Activated naive CD8-positive, alpha-beta T cell treated with anti-CD3 and anti-CD28 coated beads, Interleukin-2, amount 10 ng/mL, durations not matched to agents 7 days and 5 days (primary cell): Measurements from ENCODE around the gene GJA8. TPM values are rescaled to one million over a fixed set of nuclear protein-coding genes. Genes with fewer than 3 reads are reported as not detected.
"Not testable (repeated sequence)": the region's sequence is repeated elsewhere in the genome, so short reads cannot be mapped to it uniquely, and the experiment has no call there.

Experiments
- ATAC-seq: fragments of 150-1000 bp; cut with Tn5 transposase; one replicate; pipeline ENCODE4 v1.10.0; 2021; ENCODE audit warnings: low read depth, moderate library complexity
- POLR2A ChIA-PET: fragments of 350-600 bp; sonication (Branson Sonifier 250); formaldehyde crosslinking; loops from one replicate; lab custom pipeline; 2021; ENCODE audit warnings: antibody characterized with exemption; lab: Charles Lee
- DNase-seq: peaks from one replicate; pipeline ENCODE4 v3.0.0; 2021
- H3K27ac Mint-ChIP-seq: one replicate; pipeline ENCODE4 v1.8.0; 2022; ENCODE audit warnings: mild to moderate bottlenecking, mixed read lengths
- H3K27me3 Mint-ChIP-seq: one replicate; pipeline ENCODE4 v1.8.0; 2022; ENCODE audit warnings: mild to moderate bottlenecking, moderate library complexity, mixed read lengths
- H3K36me3 Mint-ChIP-seq: one replicate; pipeline ENCODE4 v1.8.0; 2021; ENCODE audit warnings: mild to moderate bottlenecking, mixed read lengths
- H3K4me1 Mint-ChIP-seq: one replicate; pipeline ENCODE4 v1.8.0; 2021; ENCODE audit warnings: mixed read lengths
- H3K4me3 Mint-ChIP-seq: one replicate; pipeline ENCODE4 v1.8.0; 2022; ENCODE audit warnings: mild to moderate bottlenecking, moderate library complexity, mixed read lengths
- H3K9me3 Mint-ChIP-seq: one replicate; pipeline ENCODE4 v1.8.0; 2021; ENCODE audit warnings: mixed read lengths
- total RNA-seq, 2 experiments: library from RNA; stranded (reverse); gene quantifications; one replicate each; pipeline ENCODE4 v1.2.3, GENCODE V29; 2021

Gene GJA8
- not detected for total RNA-seq

- POLR2A ChIA-PET = no interaction called here
- Mint-ChIP-seq H3K4me1 (peaks cover 7% of the 10 kb centered on the region), H3K36me3 (peaks cover 1% of the 10 kb centered on the region), H3K27me3 (peaks cover 10% of the 10 kb centered on the region), H3K9me3 (no peaks in the 10 kb centered on the region), H3K4me3 (no peak within 1 kb of the TSS), H3K27ac (no peak within 1 kb of the TSS)
- DNase-seq (no peak), ATAC-seq (no peak)
These were observed at the start of gene GJA8 for GRCh38 chr1:147902253-147902845. GJA8 (plus strand) TSS chr1:147902795; CDS start chr1:147907956, 5,161 bp downstream.

GRCh38 chr1:147853391-147853790 lies 49.2 kb upstream of the GJA8 start:
- no peaks in the 10 kb centered on the region for H3K36me3 Mint-ChIP-seq
- no peak for ATAC-seq
- POLR2A ChIA-PET = no interaction called here
- H3K4me1 Mint-ChIP-seq = no peaks in the 10 kb centered on the region
- peaks cover 20% of the 10 kb centered on the region for H3K27me3 Mint-ChIP-seq
- no peak overlapping the region for H3K4me3 Mint-ChIP-seq
- H3K27ac Mint-ChIP-seq = no peak overlapping the region
- no peaks in the 10 kb centered on the region for H3K9me3 Mint-ChIP-seq
- DNase-seq = no peak

- H3K27me3 Mint-ChIP-seq = peaks cover 25% of the 10 kb centered on the region
- DNase-seq, H3K4me3 Mint-ChIP-seq, ATAC-seq, H3K9me3 Mint-ChIP-seq, POLR2A ChIA-PET, H3K36me3 Mint-ChIP-seq, H3K4me1 Mint-ChIP-seq, H3K27ac Mint-ChIP-seq: not testable (repeated sequence)
These were observed 47.6 kb upstream of the GJA8 start for GRCh38 chr1:147854989-147855388.

GRCh38 chr1:147855996-147856395 lies 46.6 kb upstream of the GJA8 start:
- H3K9me3 Mint-ChIP-seq, H3K27ac Mint-ChIP-seq, POLR2A ChIA-PET: not testable (repeated sequence)

GRCh38 chr1:147867204-147867603 lies 35.4 kb upstream of the GJA8 start:
- H3K36me3 Mint-ChIP-seq, DNase-seq, ATAC-seq, H3K4me1 Mint-ChIP-seq, H3K27ac Mint-ChIP-seq, POLR2A ChIA-PET, H3K9me3 Mint-ChIP-seq, H3K4me3 Mint-ChIP-seq: not testable (repeated sequence)
- peaks cover 13% of the 10 kb centered on the region for H3K27me3 Mint-ChIP-seq

More at GRCh38 chr1:147855996-147856395, 46.6 kb upstream of the GJA8 start:
- DNase-seq, H3K4me3 Mint-ChIP-seq, H3K36me3 Mint-ChIP-seq, ATAC-seq, H3K4me1 Mint-ChIP-seq: not testable (repeated sequence)
- peaks cover 25% of the 10 kb centered on the region for H3K27me3 Mint-ChIP-seq

GRCh38 chr1:147878022-147878421 lies 24.6 kb upstream of the GJA8 start:
- peaks cover 3% of the 10 kb centered on the region for H3K9me3 Mint-ChIP-seq
- no peak for DNase-seq
- H3K36me3 Mint-ChIP-seq = no peaks in the 10 kb centered on the region
- H3K27ac Mint-ChIP-seq = no peak overlapping the region
- H3K27me3 Mint-ChIP-seq = peaks cover 24% of the 10 kb centered on the region
- H3K4me3 Mint-ChIP-seq = no peak overlapping the region
- no peaks in the 10 kb centered on the region for H3K4me1 Mint-ChIP-seq
- no peak for ATAC-seq
- POLR2A ChIA-PET = no interaction called here

GRCh38 chr1:147879911-147880310 lies 22.7 kb upstream of the GJA8 start:
- Mint-ChIP-seq H3K27me3 (peaks cover 24% of the 10 kb centered on the region), H3K36me3 (no peaks in the 10 kb centered on the region), H3K9me3 (peaks cover 3% of the 10 kb centered on the region), H3K4me3 (no peak overlapping the region), H3K4me1 (no peaks in the 10 kb centered on the region), H3K27ac (no peak overlapping the region)
- ATAC-seq (no peak), DNase-seq (no peak)
- POLR2A ChIA-PET = no interaction called here

GRCh38 chr1:147882535-147882934 lies 20.1 kb upstream of the GJA8 start:
- H3K27ac Mint-ChIP-seq = no peak overlapping the region
- DNase-seq = no peak
- no peaks in the 10 kb centered on the region for H3K4me1 Mint-ChIP-seq
- no peak for ATAC-seq
- H3K27me3 Mint-ChIP-seq = peaks cover 10% of the 10 kb centered on the region
- peaks cover 3% of the 10 kb centered on the region for H3K9me3 Mint-ChIP-seq
- H3K4me3 Mint-ChIP-seq = no peak overlapping the region
- POLR2A ChIA-PET = no interaction called here
- no peaks in the 10 kb centered on the region for H3K36me3 Mint-ChIP-seq

- no peaks in the 10 kb centered on the region for H3K9me3 Mint-ChIP-seq
- H3K36me3 Mint-ChIP-seq = no peaks in the 10 kb centered on the region
- H3K4me3 Mint-ChIP-seq = no peak overlapping the region
- DNase-seq (peak; percentile 78), ATAC-seq (peak; percentile 88)
- no peaks in the 10 kb centered on the region for H3K4me1 Mint-ChIP-seq
- POLR2A ChIA-PET = interaction anchor here (1.0 kb wide), 1 partner anchor 244 kb away, joined by 3 read pairs; no protein-coding TSS in a partner anchor
- H3K27me3 Mint-ChIP-seq = peaks cover 3% of the 10 kb centered on the region
- H3K27ac Mint-ChIP-seq = no peak overlapping the region
These were observed 12.3 kb upstream of the GJA8 start for GRCh38 chr1:147890177-147890790.

- no peak for ATAC-seq
- POLR2A ChIA-PET = no interaction called here
These were observed 11.5 kb upstream of the GJA8 start for GRCh38 chr1:147891088-147891487.

GRCh38 chr1:147892216-147892615 lies 10.4 kb upstream of the GJA8 start:
- Mint-ChIP-seq H3K27me3 (peaks cover 3% of the 10 kb centered on the region), H3K36me3 (no peaks in the 10 kb centered on the region), H3K4me1 (no peaks in the 10 kb centered on the region), H3K9me3 (no peaks in the 10 kb centered on the region), H3K4me3 (no peak overlapping the region), H3K27ac (no peak overlapping the region)
- ATAC-seq = peak; percentile 27
- POLR2A ChIA-PET = interaction anchor here (0.7 to 0.8 kb wide), 3 partner anchors 146 to 808 kb away, joined by 3 to 5 read pairs (median 3); partner anchors contain the start of gene BCL9
- DNase-seq = no peak

More at GRCh38 chr1:147891088-147891487, 11.5 kb upstream of the GJA8 start:
- Mint-ChIP-seq H3K27ac (no peak overlapping the region), H3K9me3 (no peaks in the 10 kb centered on the region), H3K4me1 (no peaks in the 10 kb centered on the region), H3K36me3 (no peaks in the 10 kb centered on the region), H3K4me3 (no peak overlapping the region), H3K27me3 (peaks cover 3% of the 10 kb centered on the region)
- DNase-seq = no peak

GRCh38 chr1:147892731-147893214 lies 9.8 kb upstream of the GJA8 start:
- Mint-ChIP-seq H3K4me1 (no peaks in the 10 kb centered on the region), H3K9me3 (no peaks in the 10 kb centered on the region), H3K27me3 (peaks cover 3% of the 10 kb centered on the region), H3K36me3 (no peaks in the 10 kb centered on the region), H3K27ac (no peak overlapping the region), H3K4me3 (no peak overlapping the region)
- ATAC-seq (no peak), DNase-seq (no peak)
- POLR2A ChIA-PET = interaction anchor here (0.7 to 0.8 kb wide), 2 partner anchors 352 to 809 kb away, joined by 3 to 5 read pairs; partner anchors contain the start of gene BCL9

GRCh38 chr1:147895123-147895522 lies 7.5 kb upstream of the GJA8 start:
- no peaks in the 10 kb centered on the region for H3K4me1 Mint-ChIP-seq
- H3K27me3 Mint-ChIP-seq = peaks cover 5% of the 10 kb centered on the region
- H3K36me3 Mint-ChIP-seq = no peaks in the 10 kb centered on the region
- H3K27ac Mint-ChIP-seq = no peak overlapping the region
- H3K4me3 Mint-ChIP-seq = no peak overlapping the region
- DNase-seq (no peak), ATAC-seq (no peak)
- no peaks in the 10 kb centered on the region for H3K9me3 Mint-ChIP-seq
- POLR2A ChIA-PET = no interaction called here
